Uterus (tissue), 4 donors: ENCODE measurements around the gene EP300. TPM values are rescaled to one million over a fixed set of nuclear protein-coding genes. Genes with fewer than 3 reads are reported as not detected.
"Not testable (repeated sequence)": the region's sequence is repeated elsewhere in the genome, so short reads cannot be mapped to it uniquely, and the experiment has no call there.

Source experiments
- DNase-seq, 2 donors: peaks; one replicate each; pipeline ENCODE4 v3.0.0-alpha.2; 2019 to 2020
- H3K27ac ChIP-seq, 2 donors: fragments of 200-600 bp; sonication (generic); 1 replicate in 1 of 2; 2 replicates in 1 of 2; pipeline ENCODE4 v1.5.1; 2016 to 2018
- H3K27me3 ChIP-seq, 2 donors: fragments of 200-600 bp; sonication (generic); one replicate each; pipeline ENCODE4 v1.5.1; 2018 to 2019; ENCODE audit warnings: control low read depth in 1 of 2
- H3K36me3 ChIP-seq, 2 donors: fragments of 200-600 bp; sonication (generic); one replicate each; pipeline ENCODE4 v1.5.1; 2019; ENCODE audit warnings: control low read depth in 1 of 2
- H3K4me1 ChIP-seq, 2 donors: fragments of 200-600 bp; sonication (generic); one replicate each; pipeline ENCODE4 v1.5.1; 2018 to 2019; ENCODE audit warnings: control low read depth in 1 of 2
- H3K4me3 ChIP-seq, 2 donors: fragments of 200-600 bp; sonication (generic); 1 replicate in 1 of 2; 2 replicates in 1 of 2; pipeline ENCODE4 v1.5.1; 2018 to 2019; ENCODE audit warnings: mild to moderate bottlenecking in 1 of 2
- H3K9me3 ChIP-seq, 2 donors: fragments of 200-600 bp; sonication (generic); one replicate each; pipeline ENCODE4 v1.5.1; 2019; ENCODE audit warnings: control low read depth in 1 of 2
- CTCF ChIP-seq, 4 experiments: fragments of 200-600 bp in 2 of 4; fragments of 450-650 bp in 2 of 4; sonication (generic) in 2 of 4; IDR thresholded peaks; one replicate each; pipeline ENCODE4 v1.5.1; 2016 to 2019; ENCODE audit warnings: antibody characterized with exemption in 4 of 4, mild to moderate bottlenecking in 2 of 4, moderate library complexity in 1 of 4
- POLR2A ChIP-seq, 2 donors: fragments of 450-650 bp; IDR thresholded peaks; one replicate each; pipeline ENCODE4 v1.6.1; 2016; ENCODE audit warnings: antibody characterized with exemption in 2 of 2, mild to moderate bottlenecking in 1 of 2, moderate library complexity in 1 of 2
- intact Hi-C: fragments of 100-400 bp; cut with DNase I; formaldehyde crosslinking; loops from one replicate; pipeline ENCODE4 v1.15.1; 2023; ENCODE audit warnings: low total_unique reads
- total RNA-seq, 4 donors: library from RNA; depleted of rRNA in 3 of 4; stranded (reverse); fragments of >200 nt in 3 of 4; gene quantifications; one replicate each; pipeline versions ENCODE4 v1.1.0 to v1.2.4, GENCODE V29; 2014 to 2023
- donor health status: DM: yes; HTN: yes; CAD: no.

Gene EP300
- 100 to 1,000 TPM in 1 of 4 donors, 10 to 100 TPM in 3; 18.8 to 116 (median 72.5) TPM for total RNA-seq

GRCh38 chr22:41092023-41092817 is at the start of gene EP300:
Gene EP300, plus strand, starts transcription at chr22:41092592. Its CDS starts 413 bp downstream, at chr22:41093005.
- peak; percentile 83 to 86 for DNase-seq
- Histone ChIP-seq H3K4me3 (peak within 1 kb of the TSS; percentile 80 to 91), H3K4me1 (peaks cover 0 to 4% of the 10 kb centered on the region in 2 donors), H3K9me3 (no peaks in the 10 kb centered on the region), H3K36me3 (no peaks in the 10 kb centered on the region), H3K27me3 (no peaks in the 10 kb centered on the region), H3K27ac (peak within 1 kb of the TSS; percentile 100)
- intact Hi-C loops = no loop called here
- TF ChIP-seq CTCF (IDR thresholded peaks at IDR 0.05) (peak in 2 of 4 experiments; percentile 35 to 47), POLR2A (IDR thresholded peaks at IDR 0.05) (peak; percentile 70 to 76)

DNA sequence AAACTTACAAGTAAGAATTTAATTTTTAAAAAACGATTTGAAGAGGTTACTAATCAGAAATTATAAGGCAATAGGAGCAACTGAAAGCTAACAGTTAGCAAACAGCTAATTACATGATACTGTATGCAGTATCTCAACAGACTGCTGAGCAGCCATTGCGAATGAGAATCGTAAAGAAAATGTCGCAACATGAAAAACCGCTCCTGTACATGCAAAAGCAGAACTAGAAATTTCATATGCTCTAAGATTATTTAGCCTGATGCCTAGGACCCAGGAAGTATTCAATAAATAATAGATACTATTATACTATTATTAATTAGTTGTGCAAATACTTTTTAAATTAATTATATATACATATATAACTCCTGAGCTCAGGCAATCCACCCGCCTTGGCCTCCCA is 48.7 kb upstream of the EP300 start:
- TF ChIP-seq POLR2A (IDR thresholded peaks at IDR 0.05) (no peak), CTCF (IDR thresholded peaks at IDR 0.05) (no peak)
- no peak overlapping the region for H3K27ac ChIP-seq
- intact Hi-C loops = no loop called here
- H3K36me3 ChIP-seq = no peaks in the 10 kb centered on the region
- DNase-seq = no peak
- no peaks in the 10 kb centered on the region for H3K4me1 ChIP-seq
- H3K9me3 ChIP-seq = no peaks in the 10 kb centered on the region
- H3K27me3 ChIP-seq = no peaks in the 10 kb centered on the region
- H3K4me3 ChIP-seq = no peak overlapping the region

GRCh38 chr22:41045575-41045974 is 46.8 kb upstream of the EP300 start:
- H3K4me3 ChIP-seq, H3K36me3 ChIP-seq, H3K27ac ChIP-seq, H3K4me1 ChIP-seq, H3K27me3 ChIP-seq, H3K9me3 ChIP-seq, intact Hi-C loops, DNase-seq: not testable (repeated sequence)

GRCh38 chr22:41047801-41048211 is 44.6 kb upstream of the EP300 start:
- TF ChIP-seq POLR2A (IDR thresholded peaks at IDR 0.05) (no peak), CTCF (IDR thresholded peaks at IDR 0.05) (no peak)
- H3K9me3 ChIP-seq = no peaks in the 10 kb centered on the region
- H3K27ac ChIP-seq = peak overlapping the region; percentile 47 to 71
- H3K27me3 ChIP-seq = no peaks in the 10 kb centered on the region
- intact Hi-C loops = no loop called here
- no peak overlapping the region for H3K4me3 ChIP-seq
- no peaks in the 10 kb centered on the region for H3K36me3 ChIP-seq
- DNase-seq = peak; percentile 27
- no peaks in the 10 kb centered on the region for H3K4me1 ChIP-seq

- H3K4me1 ChIP-seq, H3K27me3 ChIP-seq, intact Hi-C loops, H3K36me3 ChIP-seq, H3K9me3 ChIP-seq: not testable (repeated sequence)
- Histone ChIP-seq H3K4me3 (peak overlapping the region; percentile 19 to 20), H3K27ac (peak overlapping the region; percentile 47 to 71)
- DNase-seq = peak in 1 of 2 donors; percentile 21
Measured at GRCh38 chr22:41048345-41048744, 44.0 kb upstream of the EP300 start.

DNA sequence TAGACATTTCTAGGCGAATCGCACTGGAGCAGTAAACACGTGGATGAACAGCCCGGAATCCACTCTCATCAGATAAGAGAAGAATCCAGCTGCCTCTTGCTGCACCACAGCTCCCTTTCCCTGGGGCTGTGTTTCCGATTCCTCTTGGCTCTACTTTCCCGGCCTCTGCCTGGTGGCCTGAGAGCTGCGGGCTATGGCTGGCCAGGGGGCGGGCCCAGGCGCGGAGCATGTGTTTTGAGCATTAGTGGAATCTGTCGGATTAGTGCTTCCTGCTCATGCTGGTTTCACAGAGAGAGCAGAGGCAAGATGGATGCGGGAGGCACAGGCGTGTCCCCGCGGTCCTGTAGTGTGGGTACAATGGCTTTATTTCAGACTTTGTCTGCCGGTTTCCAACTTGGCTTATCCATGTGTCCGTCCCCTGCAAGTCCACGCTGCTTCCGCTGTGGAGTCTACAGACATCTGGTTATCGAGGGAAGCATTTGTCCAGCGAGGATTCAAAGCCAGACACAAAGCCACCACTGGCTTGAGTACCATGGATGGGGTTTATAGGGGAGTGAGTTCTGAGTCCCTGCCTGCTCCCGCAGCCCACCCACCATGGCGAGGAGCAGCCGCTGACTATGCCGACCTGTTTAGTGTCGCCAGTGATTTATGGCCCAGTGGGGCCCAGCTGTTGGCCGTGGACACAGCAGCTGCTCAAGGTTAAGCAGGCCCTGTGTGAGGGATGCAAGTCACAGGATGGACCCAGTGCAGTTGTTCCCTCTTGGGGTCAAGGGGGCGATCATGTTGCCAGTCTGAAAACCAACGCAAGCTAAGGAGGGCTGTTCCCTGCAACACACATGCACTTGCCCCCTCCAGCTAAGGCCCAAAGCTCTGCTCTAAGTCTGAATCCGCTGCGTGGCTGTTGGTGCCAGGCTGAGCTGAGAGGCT is 43.3 kb upstream of the EP300 start:
- no peaks in the 10 kb centered on the region for H3K9me3 ChIP-seq
- TF ChIP-seq POLR2A (IDR thresholded peaks at IDR 0.05) (no peak), CTCF (IDR thresholded peaks at IDR 0.05) (no peak)
- H3K4me1 ChIP-seq = no peaks in the 10 kb centered on the region
- peak overlapping the region; percentile 47 to 71 for H3K27ac ChIP-seq
- H3K36me3 ChIP-seq = no peaks in the 10 kb centered on the region
- H3K4me3 ChIP-seq = peak overlapping the region; percentile 19 to 20
- intact Hi-C loops = no loop called here
- no peaks in the 10 kb centered on the region for H3K27me3 ChIP-seq
- peak; percentile 75 to 79 for DNase-seq

DNA sequence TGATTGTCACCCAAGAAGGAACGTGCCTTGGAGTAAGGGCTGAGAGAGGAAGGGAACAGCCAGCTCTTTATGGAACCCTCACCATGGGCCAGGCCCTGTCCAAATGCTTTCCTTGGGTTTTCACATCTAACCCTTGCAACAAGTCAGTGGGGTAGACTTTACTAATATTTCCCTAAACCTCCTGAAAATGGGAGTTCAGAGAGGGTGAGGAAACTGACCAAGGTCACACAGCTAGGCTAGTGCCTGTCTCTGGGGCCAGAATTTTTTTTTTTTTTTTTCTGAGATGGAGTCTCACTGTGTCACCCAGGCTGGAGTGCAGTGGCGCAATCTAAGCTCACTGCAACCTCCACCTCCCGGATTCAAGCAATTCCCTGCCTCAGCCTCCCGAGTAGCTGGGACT is 42.6 kb upstream of the EP300 start:
- peak overlapping the region in 1 of 2 donors; percentile 71 for H3K27ac ChIP-seq
- H3K27me3 ChIP-seq, H3K36me3 ChIP-seq, intact Hi-C loops, DNase-seq, H3K4me3 ChIP-seq, H3K9me3 ChIP-seq, H3K4me1 ChIP-seq: not testable (repeated sequence)
